Stimulated activated CD4-positive, alpha-beta T cell treated with anti-CD3 and anti-CD28 coated beads, Interleukin-4, amount 100 ng/mL, for 24 hours (primary cell): ENCODE data around the gene GRID1.

Experiments used
- DNase-seq: peaks from one replicate; pipeline ENCODE4 v3.0.0-alpha.2; 2020

GRID1 gene

GRCh38 chr10:85602713-85603112, 763.9 kb downstream of the GRID1 start:
- no peak for DNase-seq

GRCh38 chr10:85602306-85602705, 764.3 kb downstream of the GRID1 start:
- no peak for DNase-seq

GRCh38 chr10:85601526-85601925, 765.1 kb downstream of the GRID1 start:
- no peak for DNase-seq

- DNase-seq, result no peak
These were observed 765.9 kb downstream of the GRID1 start for GRCh38 chr10:85600744-85601081.

GRCh38 chr10:85600026-85600743, 766.4 kb downstream of the GRID1 start:
- no peak for DNase-seq

- DNase-seq, result no peak
These were observed 767.5 kb downstream of the GRID1 start for GRCh38 chr10:85599081-85599480.

GRCh38 chr10:85598646-85599045, 767.9 kb downstream of the GRID1 start:
- DNase-seq, result no peak

- DNase-seq, result no peak
These were observed 769.6 kb downstream of the GRID1 start for GRCh38 chr10:85597006-85597405.

- no peak for DNase-seq
These were observed 770.2 kb downstream of the GRID1 start for GRCh38 chr10:85596389-85596788.

- no peak for DNase-seq
These were observed 772.4 kb downstream of the GRID1 start for GRCh38 chr10:85594239-85594638.

- no peak for DNase-seq
These were observed 773.3 kb downstream of the GRID1 start for GRCh38 chr10:85593226-85593772.

GRCh38 chr10:85581371-85581770, 785.2 kb downstream of the GRID1 start:
- DNase-seq, result no peak

- DNase-seq, result no peak
These were observed 786.0 kb downstream of the GRID1 start for GRCh38 chr10:85580585-85580984.

- no peak for DNase-seq
These were observed 787.7 kb downstream of the GRID1 start for GRCh38 chr10:85578860-85579259.

GRCh38 chr10:85575441-85575840, 791.2 kb downstream of the GRID1 start:
- DNase-seq, result no peak

GRCh38 chr10:85570871-85571270, 795.7 kb downstream of the GRID1 start:
- DNase-seq, result no peak

- no peak for DNase-seq
These were observed 801.2 kb downstream of the GRID1 start for GRCh38 chr10:85565381-85565780.

- DNase-seq, result no peak
These were observed 808.1 kb downstream of the GRID1 start for GRCh38 chr10:85558533-85558932.

GRCh38 chr10:85557706-85558105, 808.9 kb downstream of the GRID1 start:
- no peak for DNase-seq

- no peak for DNase-seq
These were observed 809.5 kb downstream of the GRID1 start for GRCh38 chr10:85557077-85557476.
